Adrenal gland (tissue), 12 donors: ENCODE measurements around the gene ALLC. TPM values are rescaled to one million over a fixed set of nuclear protein-coding genes. Genes with fewer than 3 reads are reported as not detected.

Experiments
- DNase-seq, 7 donors: peaks; one replicate each; pipeline ENCODE4 v3.0.0-alpha.2; 2019 to 2020
- H3K27ac ChIP-seq, 5 donors: fragments of 200-600 bp; sonication (generic) in 4 of 5; 1 replicate in 3 of 5; 2 replicates in 2 of 5; pipeline versions ENCODE4 v1.5.1 to v1.8.0; 2016 to 2020; ENCODE audit warnings: mild to moderate bottlenecking in 1 of 5
- H3K27me3 ChIP-seq: fragments of 200-600 bp; 2 replicates; pipeline ENCODE4 v1.8.0; 2021
- H3K36me3 ChIP-seq, 2 donors: fragments of 200-600 bp; replicated peaks in 1 of 2; 1 replicate in 1 of 2; 2 replicates in 1 of 2; pipeline versions ENCODE4 v1.5.1 to v1.8.0; 2018 to 2022
- H3K4me1 ChIP-seq, 2 donors: fragments of 200-600 bp; replicated peaks in 1 of 2; 1 replicate in 1 of 2; 2 replicates in 1 of 2; pipeline versions ENCODE4 v1.5.1 to v1.8.0; 2018 to 2021
- H3K4me3 ChIP-seq, 4 donors: fragments of 200-600 bp; sonication (generic) in 3 of 4; one replicate each; pipeline ENCODE4 v1.5.1; 2016 to 2018
- H3K9me3 ChIP-seq, 3 donors: fragments of 200-600 bp; sonication (generic) in 1 of 3; replicated peaks in 1 of 3; 1 replicate in 2 of 3; 2 replicates in 1 of 3; pipeline versions ENCODE4 v1.5.1 to v1.8.0; 2016 to 2021
- POLR2A ChIP-seq, 2 donors: fragments of 450-650 bp; IDR thresholded peaks; one replicate each; pipeline ENCODE4 v1.6.1; 2017; ENCODE audit warnings: antibody characterized with exemption in 2 of 2, mild to moderate bottlenecking in 2 of 2, moderate library complexity in 1 of 2
- WGBS, 4 donors: extraction: QIAGEN DNeasy Blood & Tissue Kit in 2 of 4; methylation state at CpG; one replicate each; pipeline versions ENCODE4 v1.1.5 to v1.1.7; 2013 to 2017; 5-methylcytosine and 5-hydroxymethylcytosine counted together
- intact Hi-C, 2 donors: fragments of 100-400 bp; cut with DNase I; formaldehyde crosslinking; loops; one replicate each; pipeline versions ENCODE4 v1.14.1 to v1.15.0; 2022 to 2023
- polyA plus RNA-seq, 3 donors: library from polyadenylated mRNA; stranded (reverse); fragments of 200-250 nt in 2 of 3; fragments of 350-450 nt in 1 of 3; fragmentation: Illumina TruSeq in 1 of 3; extraction: RNeasy Lipid Tissue Mini Kit (QIAGEN cat#74804) in 1 of 3; gene quantifications; one replicate each; pipeline ENCODE4 v1.2.3, GENCODE V29; 2013 to 2014
- total RNA-seq, 9 donors: library from RNA; depleted of rRNA in 4 of 9; stranded (reverse); fragments of >200 nt in 4 of 9; fragments of 120-200 nt in 1 of 9; fragmentation: NEBNext Ultra II Directional in 1 of 9; extraction: Animal tissue kit (Norgen Biotek cat#: 25700) in 1 of 9; gene quantifications; one replicate each; pipeline versions ENCODE4 v1.1.0 to v1.2.4, GENCODE V29; 2013 to 2023
- TF ChIP-seq, protein P1 (sequence below), 6 experiments: fragments of 450-650 bp in 4 of 6; fragments of 200-600 bp in 2 of 6; sonication (generic) in 1 of 6; IDR thresholded peaks; 1 replicate in 5 of 6; 2 replicates in 1 of 6; pipeline versions ENCODE4 v1.5.1 to v1.8.0; 2016 to 2021; ENCODE audit warnings: antibody characterized with exemption in 6 of 6, mild to moderate bottlenecking in 2 of 6, moderate library complexity in 1 of 6
- donor health status: healthy with polysubstance abuse.
- donor health status: Bipolar disorder and iron deficiency.
- donor health status: DM: yes; HTN: yes; CAD: no.
- donor health status: DM: no; HTN: no; CAD: no.
- donor health status: DM: no; HTN: no; CAD: no.
- donor health status: DM: yes; HTN: yes; CAD: no.

Gene ALLC
- total and polyA plus RNA-seq, 12 donors = 0.07 to 7.9 (median 0.72) TPM; not detected in 5

DNA sequence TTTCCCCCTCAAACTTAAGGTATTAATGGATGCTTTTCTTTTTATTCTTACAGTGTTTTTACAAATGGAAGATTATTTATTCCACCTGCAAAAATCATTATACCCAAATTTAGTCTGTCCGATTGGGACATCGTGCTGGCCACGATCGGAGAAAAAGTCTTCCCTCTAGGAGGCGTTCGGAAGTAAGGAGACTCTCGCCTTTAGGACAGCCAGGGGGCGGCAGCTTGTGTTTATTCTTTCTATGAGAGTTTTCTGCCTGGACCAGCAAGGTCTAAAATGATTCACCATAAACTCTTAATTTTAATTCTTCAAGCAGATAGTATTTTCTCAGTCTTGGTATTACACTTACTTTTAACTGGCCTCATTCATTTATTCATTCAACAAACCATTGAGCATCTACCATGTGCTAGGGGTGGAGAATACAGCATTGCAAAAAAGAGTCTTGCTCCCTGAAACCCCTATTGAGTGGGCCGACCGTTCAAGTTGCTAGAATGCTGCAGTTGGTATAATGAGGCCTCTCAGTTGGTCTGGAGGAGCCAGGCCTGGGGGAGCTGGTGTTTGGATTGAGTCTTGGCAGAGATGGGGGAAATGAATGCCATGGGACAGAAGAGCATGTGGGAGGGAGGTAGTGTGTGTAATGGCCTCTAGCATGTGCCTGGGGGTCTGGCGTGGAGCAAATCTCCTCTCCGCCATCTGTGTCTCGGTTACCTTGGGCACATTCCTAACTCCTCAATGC lies 84.0 kb downstream of the ALLC start:
- WGBS, 4 donors = 89 to 93% (median 91%) methylated on average over 13 of the region's 13 CpGs
- no peaks in the 10 kb centered on the region for H3K27me3 ChIP-seq
- intact Hi-C loops = no loop called here
- TF ChIP-seq, protein P1, sequence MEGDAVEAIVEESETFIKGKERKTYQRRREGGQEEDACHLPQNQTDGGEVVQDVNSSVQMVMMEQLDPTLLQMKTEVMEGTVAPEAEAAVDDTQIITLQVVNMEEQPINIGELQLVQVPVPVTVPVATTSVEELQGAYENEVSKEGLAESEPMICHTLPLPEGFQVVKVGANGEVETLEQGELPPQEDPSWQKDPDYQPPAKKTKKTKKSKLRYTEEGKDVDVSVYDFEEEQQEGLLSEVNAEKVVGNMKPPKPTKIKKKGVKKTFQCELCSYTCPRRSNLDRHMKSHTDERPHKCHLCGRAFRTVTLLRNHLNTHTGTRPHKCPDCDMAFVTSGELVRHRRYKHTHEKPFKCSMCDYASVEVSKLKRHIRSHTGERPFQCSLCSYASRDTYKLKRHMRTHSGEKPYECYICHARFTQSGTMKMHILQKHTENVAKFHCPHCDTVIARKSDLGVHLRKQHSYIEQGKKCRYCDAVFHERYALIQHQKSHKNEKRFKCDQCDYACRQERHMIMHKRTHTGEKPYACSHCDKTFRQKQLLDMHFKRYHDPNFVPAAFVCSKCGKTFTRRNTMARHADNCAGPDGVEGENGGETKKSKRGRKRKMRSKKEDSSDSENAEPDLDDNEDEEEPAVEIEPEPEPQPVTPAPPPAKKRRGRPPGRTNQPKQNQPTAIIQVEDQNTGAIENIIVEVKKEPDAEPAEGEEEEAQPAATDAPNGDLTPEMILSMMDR (IDR thresholded peaks at IDR 0.05) = no peak
- no peak for TF ChIP-seq POLR2A (IDR thresholded peaks at IDR 0.05)
- DNase-seq = peak in 1 of 7 donors; percentile 13
- no peak overlapping the region for H3K27ac ChIP-seq
- H3K4me1 ChIP-seq = no peaks in the 10 kb centered on the region
- H3K4me3 ChIP-seq = no peak overlapping the region
- no peaks in the 10 kb centered on the region for H3K9me3 ChIP-seq
- no peaks in the 10 kb centered on the region for H3K36me3 ChIP-seq

DNA sequence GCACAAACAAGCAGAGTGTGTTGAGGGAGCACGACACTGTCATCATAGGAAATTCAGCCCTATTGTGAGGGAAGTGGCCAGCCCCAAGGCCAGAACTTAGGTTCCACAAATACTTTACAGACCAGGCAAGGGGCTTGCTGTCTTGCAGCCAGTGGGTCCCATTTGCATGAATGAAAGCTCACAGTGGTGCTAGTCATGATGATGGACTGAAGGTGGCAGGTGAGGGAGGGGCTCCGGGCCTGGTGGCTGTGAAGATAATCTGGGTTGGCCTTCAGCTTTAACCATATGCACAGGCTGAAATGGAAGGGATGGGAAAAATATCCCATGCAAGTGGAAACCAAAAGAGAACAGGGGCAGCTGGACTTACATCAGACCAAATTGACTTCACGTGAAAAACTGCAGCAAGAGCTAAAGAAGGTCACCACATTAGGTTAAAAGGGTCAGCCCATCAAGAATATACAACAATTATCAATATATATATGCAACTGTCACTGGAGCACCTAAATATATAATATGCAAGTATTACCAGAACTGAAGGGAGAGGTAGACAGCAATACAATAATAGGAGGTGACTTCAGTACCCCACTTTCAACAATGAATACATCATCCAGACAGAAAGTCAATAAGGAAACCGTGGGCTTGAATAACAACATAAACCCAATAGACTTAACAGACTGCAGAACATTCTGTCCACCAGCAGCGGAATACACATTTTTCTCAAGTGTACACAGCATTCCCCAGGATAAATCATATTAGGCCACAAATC lies 84.9 kb downstream of the ALLC start:
- Histone ChIP-seq H3K4me3 (no peak overlapping the region), H3K36me3 (no peaks in the 10 kb centered on the region), H3K9me3 (no peaks in the 10 kb centered on the region), H3K4me1 (no peaks in the 10 kb centered on the region), H3K27ac (no peak overlapping the region), H3K27me3 (no peaks in the 10 kb centered on the region)
- WGBS, 4 donors = 81 to 91% (median 89%) methylated on average over 5 of the region's 5 CpGs
- peak in 1 of 7 donors; percentile 7 for DNase-seq
- intact Hi-C loops = no loop called here
- TF ChIP-seq POLR2A (IDR thresholded peaks at IDR 0.05) = no peak
- TF ChIP-seq, protein P1 (IDR thresholded peaks at IDR 0.05) = no peak

DNA sequence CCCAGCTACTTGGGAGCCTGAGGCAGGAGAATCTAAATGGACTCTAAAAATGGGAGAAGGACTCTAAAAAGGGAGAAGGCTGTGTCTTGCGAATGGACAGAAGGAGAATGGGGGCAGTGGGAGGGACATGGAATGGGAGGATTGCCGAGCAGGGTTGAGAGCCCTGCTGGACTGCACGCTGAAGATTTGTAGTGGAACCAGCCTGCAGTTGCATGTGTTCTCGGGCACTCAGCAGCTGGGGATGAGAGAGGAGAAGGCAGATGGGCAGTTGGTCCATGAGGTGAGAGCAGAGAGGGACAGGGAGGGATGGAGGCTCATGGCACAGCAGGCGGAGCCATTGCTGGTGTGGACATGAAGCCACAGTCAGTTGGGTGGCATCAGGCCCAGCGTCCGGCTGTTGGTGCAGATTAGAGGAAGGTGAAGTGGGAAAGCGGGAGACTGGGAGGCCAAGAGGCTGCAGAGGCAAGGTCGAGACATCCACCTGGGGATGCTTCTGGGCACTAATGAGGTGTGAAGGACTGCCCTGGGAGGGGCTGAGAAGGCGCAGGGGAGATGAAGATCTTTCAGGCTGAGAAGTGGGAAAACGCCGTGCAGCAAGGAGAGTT lies 86.1 kb downstream of the ALLC start:
- Histone ChIP-seq H3K27me3 (no peaks in the 10 kb centered on the region), H3K27ac (no peak overlapping the region), H3K4me3 (no peak overlapping the region), H3K9me3 (no peaks in the 10 kb centered on the region), H3K36me3 (no peaks in the 10 kb centered on the region), H3K4me1 (no peaks in the 10 kb centered on the region)
- 85 to 95% (median 93%) methylated on average over 12 of the region's 12 CpGs for WGBS, 4 donors
- intact Hi-C loops = no loop called here
- TF ChIP-seq, protein P1 (IDR thresholded peaks at IDR 0.05) = no peak
- TF ChIP-seq POLR2A (IDR thresholded peaks at IDR 0.05) = no peak
- DNase-seq = no peak

DNA sequence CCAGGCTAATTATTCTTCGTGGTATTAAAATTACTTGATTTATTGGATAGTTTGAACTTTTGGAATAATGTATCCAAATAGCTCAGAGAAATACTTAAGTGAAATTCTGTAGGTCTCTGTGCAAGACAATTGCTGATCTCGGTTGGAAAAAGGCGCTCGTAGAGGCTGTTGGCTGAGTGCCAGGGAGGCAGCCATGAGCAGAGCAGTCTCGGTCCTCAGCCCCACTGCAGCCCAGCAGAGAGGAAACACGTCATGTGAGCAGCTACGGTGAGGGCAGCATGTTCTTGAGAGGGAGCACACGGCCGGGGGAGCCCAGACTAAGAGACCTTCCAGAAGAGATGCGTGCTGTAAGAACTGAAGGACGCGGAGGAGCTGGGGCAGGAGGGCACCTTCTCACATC lies 87.9 kb downstream of the ALLC start:
- Histone ChIP-seq H3K36me3 (no peaks in the 10 kb centered on the region), H3K27ac (no peak overlapping the region), H3K4me1 (no peaks in the 10 kb centered on the region), H3K27me3 (no peaks in the 10 kb centered on the region), H3K9me3 (no peaks in the 10 kb centered on the region), H3K4me3 (no peak overlapping the region)
- intact Hi-C loops = no loop called here
- no peak for TF ChIP-seq POLR2A (IDR thresholded peaks at IDR 0.05)
- TF ChIP-seq, protein P1 (IDR thresholded peaks at IDR 0.05) = no peak
- WGBS, 4 donors = 72 to 78% (median 74%) methylated on average over 12 of the region's 12 CpGs
- no peak for DNase-seq
